Esophagus (tissue), 2 donors: Measurements from ENCODE around the gene ZDHHC17. TPM values are rescaled to one million over a fixed set of nuclear protein-coding genes. Genes with fewer than 3 reads are reported as not detected.
"Not testable (repeated sequence)": the region's sequence is repeated elsewhere in the genome, so short reads cannot be mapped to it uniquely, and the experiment has no call there.

Experiments
- H3K27ac ChIP-seq, 2 donors: one replicate each; pipeline ENCODE4 v1.5.1; 2013; ENCODE audit warnings: low read depth in 2 of 2, mild to moderate bottlenecking in 2 of 2, inconsistent platforms in 1 of 2, low read length in 1 of 2, moderate library complexity in 1 of 2
- H3K27me3 ChIP-seq, 2 donors: one replicate each; pipeline ENCODE4 v1.6.1; 2013; ENCODE audit warnings: low read length in 2 of 2, control low read depth in 1 of 2, mild to moderate bottlenecking in 1 of 2; ENCODE audit not compliant: insufficient read depth in 2 of 2, control insufficient read depth in 1 of 2
- H3K36me3 ChIP-seq, 2 donors: one replicate each; pipeline ENCODE4 v1.6.1; 2013; ENCODE audit warnings: low read length in 1 of 2; ENCODE audit not compliant: control insufficient read depth in 2 of 2, insufficient read depth in 2 of 2
- H3K4me1 ChIP-seq, 2 donors: one replicate each; pipeline ENCODE4 v1.6.1; 2013; ENCODE audit warnings: low read length in 1 of 2; ENCODE audit not compliant: control insufficient read depth in 2 of 2, insufficient read depth in 2 of 2
- H3K4me3 ChIP-seq, 2 donors: one replicate each; pipeline ENCODE4 v1.5.1; 2013; ENCODE audit warnings: low read length in 2 of 2, mild to moderate bottlenecking in 2 of 2, low read depth in 1 of 2, moderate library complexity in 1 of 2
- H3K9me3 ChIP-seq, 2 donors: one replicate each; pipeline ENCODE4 v1.6.1; 2013; ENCODE audit warnings: mild to moderate bottlenecking in 2 of 2, low read depth in 1 of 2, low read length in 1 of 2, moderate library complexity in 1 of 2; ENCODE audit not compliant: control insufficient read depth in 2 of 2, insufficient read depth in 1 of 2
- WGBS, 2 donors: extraction: QIAGEN DNeasy Blood & Tissue Kit; methylation state at CpG; one replicate each; pipeline ENCODE4 v1.1.7; 2013; 5-methylcytosine and 5-hydroxymethylcytosine counted together
- polyA plus RNA-seq, 2 donors: library from polyadenylated mRNA; stranded (reverse); fragments of 200-250 nt; gene quantifications; one replicate each; pipeline ENCODE4 v1.2.3, GENCODE V29; 2013
- donor health status: healthy with polysubstance abuse.
- donor health status: Bipolar disorder and iron deficiency.

ZDHHC17 gene
- polyA plus RNA-seq, 2 donors: 5.3 to 6.6 TPM

- not testable (repeated sequence) for H3K4me3 ChIP-seq, H3K36me3 ChIP-seq, H3K27me3 ChIP-seq, H3K9me3 ChIP-seq, H3K27ac ChIP-seq, H3K4me1 ChIP-seq
- 98 to 100% methylated on average over 1 to 2 of the region's 2 CpGs for WGBS, 2 donors
These were observed 26.2 kb upstream of the ZDHHC17 start for GRCh38 chr12:76737689-76738088.

DNA sequence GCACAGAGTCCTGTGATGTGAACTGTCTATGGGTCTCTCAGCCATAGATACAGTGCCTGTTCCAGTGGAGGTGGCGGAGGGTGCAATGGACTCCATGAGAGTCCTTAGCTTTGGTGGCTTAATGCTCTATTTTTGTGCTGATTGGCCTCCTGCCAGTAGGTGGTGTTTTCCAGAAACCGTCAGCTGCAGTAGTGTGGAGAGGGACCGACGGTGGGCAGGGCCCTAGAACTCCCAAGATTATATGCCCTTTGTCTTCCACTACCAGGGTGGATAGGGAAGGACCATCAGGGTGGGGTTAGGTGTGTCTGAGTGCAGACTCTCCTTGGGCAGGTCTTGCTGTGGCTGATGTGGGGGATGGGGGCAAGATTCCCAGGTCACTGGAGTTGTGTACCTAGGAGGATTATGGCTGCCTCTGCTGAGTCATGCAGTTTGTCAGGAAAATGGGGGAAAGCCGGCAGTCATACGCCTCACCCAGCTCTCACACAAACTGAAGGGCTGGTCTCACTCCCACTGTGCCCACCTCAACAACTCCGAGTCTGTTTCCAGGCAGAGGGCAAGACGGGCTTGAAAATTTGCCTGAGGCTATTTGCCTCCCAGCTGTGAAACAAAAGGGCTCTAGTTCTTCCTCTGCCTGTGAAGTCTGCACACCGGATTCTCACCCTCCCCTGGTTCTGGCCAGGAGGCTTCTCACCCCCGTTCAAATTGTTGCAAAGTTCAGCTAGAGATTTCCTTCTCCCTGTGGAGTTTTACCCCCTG lies 24.9 kb upstream of the ZDHHC17 start:
- 78 to 80% methylated on average over 10 of the region's 10 CpGs for WGBS, 2 donors
- Histone ChIP-seq H3K27ac (no peak overlapping the region), H3K36me3 (no peaks in the 10 kb centered on the region), H3K9me3 (no peaks in the 10 kb centered on the region), H3K4me3 (no peak overlapping the region), H3K27me3 (no peaks in the 10 kb centered on the region), H3K4me1 (no peaks in the 10 kb centered on the region)

DNA sequence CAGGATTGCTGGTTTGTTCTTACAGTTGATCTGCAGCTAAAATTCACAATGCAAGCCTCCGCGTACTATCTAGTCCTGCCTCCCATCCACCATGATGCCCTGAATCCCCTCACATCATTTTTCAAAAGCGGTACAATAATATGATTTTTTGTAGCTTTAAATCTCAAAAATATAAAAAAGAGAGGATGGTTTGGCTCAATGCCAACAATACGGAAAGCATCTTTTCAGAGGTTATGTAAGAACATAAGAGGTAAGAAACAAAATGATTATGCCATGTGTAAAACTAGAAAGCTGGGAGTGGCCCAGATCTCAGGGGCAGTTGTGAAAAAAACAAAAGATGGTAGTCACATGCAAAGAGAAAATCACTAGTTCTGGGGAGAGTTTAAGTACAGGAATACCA lies 24.0 kb upstream of the ZDHHC17 start:
- 54 to 69% methylated on average over 4 of the region's 4 CpGs for WGBS, 2 donors
- H3K27me3 ChIP-seq: no peaks in the 10 kb centered on the region
- H3K9me3 ChIP-seq: no peaks in the 10 kb centered on the region
- H3K36me3 ChIP-seq: no peaks in the 10 kb centered on the region
- no peaks in the 10 kb centered on the region for H3K4me1 ChIP-seq
- no peak overlapping the region for H3K4me3 ChIP-seq
- H3K27ac ChIP-seq: no peak overlapping the region

- Histone ChIP-seq H3K4me3 (no peak overlapping the region), H3K4me1 (no peaks in the 10 kb centered on the region), H3K27ac (no peak overlapping the region), H3K27me3 (no peaks in the 10 kb centered on the region), H3K36me3 (no peaks in the 10 kb centered on the region), H3K9me3 (no peaks in the 10 kb centered on the region)
- 95 to 97% methylated on average over 8 of the region's 8 CpGs for WGBS, 2 donors
These were observed 23.4 kb upstream of the ZDHHC17 start for GRCh38 chr12:76740501-76740900.

GRCh38 chr12:76745343-76745742 lies 18.6 kb upstream of the ZDHHC17 start:
- no peaks in the 10 kb centered on the region for H3K9me3 ChIP-seq
- no peaks in the 10 kb centered on the region for H3K4me1 ChIP-seq
- no peaks in the 10 kb centered on the region for H3K27me3 ChIP-seq
- WGBS, 2 donors: 87% methylated on average over 2 of the region's 2 CpGs
- H3K27ac ChIP-seq: no peak overlapping the region
- no peaks in the 10 kb centered on the region for H3K36me3 ChIP-seq
- H3K4me3 ChIP-seq: no peak overlapping the region

DNA sequence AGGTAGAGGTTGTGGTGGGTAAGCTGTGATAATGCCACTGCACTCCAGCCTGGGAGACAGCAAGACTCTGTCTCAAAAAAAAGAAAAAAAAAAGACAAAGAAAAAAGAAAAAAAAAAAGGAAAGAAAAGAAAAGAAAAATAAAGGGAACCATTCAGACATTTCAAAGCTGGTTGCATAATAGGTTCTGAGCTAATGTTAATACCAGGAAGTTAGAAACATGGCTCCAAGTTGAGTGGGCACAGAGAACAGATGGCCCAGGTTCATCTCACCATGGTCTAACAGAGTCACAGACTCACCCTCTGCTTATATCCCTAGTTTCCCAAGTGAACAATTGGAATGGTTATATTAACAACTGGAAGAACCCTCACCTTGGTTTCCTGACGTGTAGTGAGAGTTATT lies 17.4 kb upstream of the ZDHHC17 start:
- Histone ChIP-seq H3K4me3 (no peak overlapping the region), H3K27me3 (no peaks in the 10 kb centered on the region), H3K27ac (no peak overlapping the region), H3K9me3 (no peaks in the 10 kb centered on the region), H3K4me1 (no peaks in the 10 kb centered on the region), H3K36me3 (no peaks in the 10 kb centered on the region)
- WGBS, 2 donors: 53 to 55% methylated on average over 1 of the region's 1 CpG

DNA sequence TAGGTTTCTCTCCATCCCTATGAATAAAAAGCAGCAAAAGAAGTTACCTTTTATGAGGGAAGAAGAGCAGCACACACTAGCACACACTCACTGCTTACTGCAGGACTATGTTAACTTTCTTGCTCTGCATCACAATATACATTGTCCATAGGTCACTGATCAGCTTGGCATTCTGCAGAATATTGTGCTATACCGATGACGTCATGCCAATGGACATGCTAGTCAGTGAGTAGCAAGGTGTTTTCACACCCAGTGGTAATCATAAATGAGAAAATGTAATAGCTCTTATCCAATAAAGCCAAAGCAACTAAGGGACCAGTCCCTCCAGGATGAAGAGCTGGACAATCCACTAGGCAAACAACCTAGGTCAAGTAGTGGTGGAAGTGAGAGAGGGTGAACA lies 16.7 kb upstream of the ZDHHC17 start:
- no peak overlapping the region for H3K27ac ChIP-seq
- H3K36me3 ChIP-seq: no peaks in the 10 kb centered on the region
- no peaks in the 10 kb centered on the region for H3K27me3 ChIP-seq
- H3K4me1 ChIP-seq: no peaks in the 10 kb centered on the region
- WGBS, 2 donors: 93% methylated on average over 2 of the region's 2 CpGs
- no peaks in the 10 kb centered on the region for H3K9me3 ChIP-seq
- H3K4me3 ChIP-seq: no peak overlapping the region

- 88 to 89% methylated on average over 9 of the region's 9 CpGs for WGBS, 2 donors
These were observed 8.0 kb upstream of the ZDHHC17 start for GRCh38 chr12:76755829-76756379.

GRCh38 chr12:76757694-76758093 lies 6.2 kb upstream of the ZDHHC17 start:
- Histone ChIP-seq H3K4me1 (no peaks in the 10 kb centered on the region), H3K27ac (no peak overlapping the region), H3K36me3 (no peaks in the 10 kb centered on the region), H3K27me3 (no peaks in the 10 kb centered on the region), H3K4me3 (no peak overlapping the region), H3K9me3 (no peaks in the 10 kb centered on the region)
- WGBS, 2 donors: 54 to 61% methylated on average over 1 of the region's 1 CpG

More at GRCh38 chr12:76755829-76756379, 8.0 kb upstream of the ZDHHC17 start:
- H3K9me3 ChIP-seq: no peaks in the 10 kb centered on the region
- H3K27ac ChIP-seq: no peak overlapping the region
- no peaks in the 10 kb centered on the region for H3K27me3 ChIP-seq
- H3K36me3 ChIP-seq: no peaks in the 10 kb centered on the region
- H3K4me3 ChIP-seq: no peak overlapping the region
- H3K4me1 ChIP-seq: no peaks in the 10 kb centered on the region

- WGBS, 2 donors: 78 to 83% methylated on average over 8 of the region's 8 CpGs
- Histone ChIP-seq H3K36me3 (no peaks in the 10 kb centered on the region), H3K4me3 (no peak overlapping the region), H3K27me3 (no peaks in the 10 kb centered on the region), H3K27ac (no peak overlapping the region), H3K4me1 (peaks cover 0 to 4% of the 10 kb centered on the region in 2 donors), H3K9me3 (no peaks in the 10 kb centered on the region)
These were observed 1.3 kb upstream of the ZDHHC17 start for GRCh38 chr12:76762601-76762980.
